Spleen (tissue), 11 donors: ENCODE results near the gene KRTAP17-1. TPM values are rescaled to one million over a fixed set of nuclear protein-coding genes. Genes with fewer than 3 reads are reported as not detected.

Source experiments
- DNase-seq: peaks from one replicate; pipeline ENCODE4 v3.0.0-alpha.2; 2020
- H3K27ac ChIP-seq, 8 donors: fragments of 200-600 bp; sonication (generic) in 7 of 8; 1 replicate in 4 of 8; 2 replicates in 4 of 8; pipeline versions ENCODE4 v1.5.0 to v1.8.0; 2016 to 2021; ENCODE audit warnings: inconsistent platforms in 4 of 8, mild to moderate bottlenecking in 4 of 8, moderate library complexity in 1 of 8
- H3K27me3 ChIP-seq, 7 donors: fragments of 200-600 bp; sonication (generic) in 6 of 7; replicated peaks in 1 of 7; 1 replicate in 4 of 7; 2 replicates in 3 of 7; pipeline versions ENCODE4 v1.5.0 to v1.8.0; 2016 to 2021; ENCODE audit warnings: inconsistent platforms in 3 of 7, mild to moderate bottlenecking in 1 of 7
- H3K36me3 ChIP-seq, 6 donors: fragments of 200-600 bp; sonication (generic) in 5 of 6; 1 replicate in 4 of 6; 2 replicates in 2 of 6; pipeline versions ENCODE4 v1.5.0 to v1.8.0; 2016 to 2021; ENCODE audit warnings: inconsistent platforms in 2 of 6
- H3K4me1 ChIP-seq, 6 donors: fragments of 200-600 bp; sonication (generic) in 5 of 6; 1 replicate in 3 of 6; 2 replicates in 3 of 6; pipeline versions ENCODE4 v1.5.0 to v1.8.0; 2016 to 2021; ENCODE audit warnings: inconsistent platforms in 3 of 6
- H3K4me3 ChIP-seq, 8 donors: fragments of 200-600 bp; sonication (generic) in 7 of 8; 1 replicate in 4 of 8; 2 replicates in 4 of 8; pipeline versions ENCODE4 v1.5.0 to v1.8.0; 2016 to 2021; ENCODE audit warnings: inconsistent platforms in 4 of 8, mild to moderate bottlenecking in 4 of 8, moderate library complexity in 2 of 8
- H3K9me3 ChIP-seq, 8 donors: fragments of 200-600 bp; sonication (generic) in 7 of 8; 1 replicate in 4 of 8; 2 replicates in 4 of 8; pipeline versions ENCODE4 v1.5.0 to v1.8.0; 2016 to 2021; ENCODE audit warnings: inconsistent platforms in 4 of 8
- CTCF ChIP-seq, 11 experiments: fragments of 200-600 bp in 7 of 11; fragments of 450-650 bp in 4 of 11; sonication (generic) in 4 of 11; IDR thresholded peaks in 8 of 11; conservative IDR thresholded peaks in 3 of 11; 1 replicate in 7 of 11; 2 replicates in 4 of 11; pipeline versions ENCODE4 v1.4.0 to v1.8.0; 2016 to 2021; ENCODE audit warnings: antibody characterized with exemption in 11 of 11, inconsistent platforms in 4 of 11, mild to moderate bottlenecking in 1 of 11
- POLR2A ChIP-seq, 3 donors: fragments of 450-650 bp; IDR thresholded peaks; one replicate each; pipeline ENCODE4 v1.5.1; 2017; ENCODE audit warnings: antibody characterized with exemption in 3 of 3, mild to moderate bottlenecking in 1 of 3
- POLR2AphosphoS5 ChIP-seq, 3 donors: sonication (generic); formaldehyde crosslinking; IDR thresholded peaks; one replicate each; pipeline ENCODE4 v1.5.1; 2017; ENCODE audit warnings: antibody characterized with exemption in 3 of 3
- WGBS, 5 donors: extraction: QIAGEN DNeasy Blood & Tissue Kit in 3 of 5; methylation state at CpG; one replicate each; pipeline versions ENCODE4 v1.1.5 to v1.1.7; 2013 to 2018; 5-methylcytosine and 5-hydroxymethylcytosine counted together
- intact Hi-C: fragments of 100-400 bp; cut with DNase I; formaldehyde crosslinking; loops from one replicate; pipeline ENCODE4 v1.15.0; 2023; ENCODE audit warnings: low total_unique reads
- polyA plus RNA-seq, 3 donors: library from polyadenylated mRNA; stranded (reverse); fragments of 200-250 nt; gene quantifications; one replicate each; pipeline ENCODE4 v1.2.1, GENCODE V29; 2013
- small RNA-seq, 4 donors: library from RNA; depleted of rRNA; stranded (forward); fragments of <200 nt; gene quantifications; one replicate each; pipeline ENCODE3, GENCODE V24; 2016
- total RNA-seq, 7 donors: library from RNA; depleted of rRNA in 3 of 7; stranded (reverse); fragments of >200 nt in 3 of 7; fragmentation: NEBNext Ultra II Directional in 4 of 7; extraction: Animal tissue kit (Norgen Biotek cat#: 25700) in 4 of 7; gene quantifications; one replicate each; pipeline versions ENCODE4 v1.1.0 to v1.2.1, GENCODE V29; 2016 to 2021
- donor health status: healthy with polysubstance abuse.
- donor health status: DM: no; HTN: no; CAD: no; lungs with moderate emphysema.
- donor health status: DM: no; HTN: no; CAD: no.
- donor health status: Bipolar disorder and iron deficiency.
- donor health status: healthy.
- donor health status: DM: no; HTN: no; CAD: no.
- donor health status: DM: yes; HTN: yes; CAD: no.

Gene KRTAP17-1
- total and polyA plus RNA-seq, 10 donors: not detected

- no peak within 1 kb of the TSS for H3K27ac ChIP-seq
- 21 to 59% (median 33%) methylated on average over 2 of the region's 2 CpGs for whole genome bisulfite sequencing, 5 donors
- no peak for DNase-seq
- H3K4me1 ChIP-seq: no peaks in the 10 kb centered on the region
- H3K36me3 ChIP-seq: no peaks in the 10 kb centered on the region
- peaks cover 0 to 4% (median 0%) of the 10 kb centered on the region in 7 donors for H3K27me3 ChIP-seq
- no peaks in the 10 kb centered on the region for H3K9me3 ChIP-seq
- no peak within 1 kb of the TSS for H3K4me3 ChIP-seq
- no peak for TF ChIP-seq CTCF (IDR thresholded peaks at IDR 0.05 in 8 of 11, conservative IDR thresholded peaks at IDR 0.05 in 3 of 11)
- TF ChIP-seq POLR2A (IDR thresholded peaks at IDR 0.05): no peak
- TF ChIP-seq POLR2AphosphoS5 (IDR thresholded peaks at IDR 0.05): no peak
- intact Hi-C loops: no loop called here
These were observed 50.4 kb downstream of the KRTAP17-1 start, which contains the start of gene KRTAP9-6 for GRCh38 chr17:41265078-41265477. TSS of gene KRTAP9-6 (plus strand) at chr17:41265378. CDS start at chr17:41265378, 0 bp downstream.

Small RNA genes lying within 50 kb of the gene (small RNA-seq; reads per million reads assigned to genes)
- gene KRTAP9-10P: 0 reads per million in 4 donors

Other genes starting within 250 kb of the KRTAP17-1 start
Only the 30 nearest of the 35 such genes appear.
- gene KRTAP4-9, start 210.3 kb downstream of the KRTAP17-1 start, total RNA-seq: not detected
- not detected for gene KRTAP4-9, start 210.3 kb downstream of the KRTAP17-1 start, polyA plus RNA-seq
- gene KRTAP4-11, start 197.3 kb downstream of the KRTAP17-1 start, total RNA-seq: not detected
- not detected for gene KRTAP4-11, start 197.3 kb downstream of the KRTAP17-1 start, polyA plus RNA-seq
- not detected for gene KRTAP4-12, start 191.5 kb downstream of the KRTAP17-1 start, total RNA-seq
- gene KRTAP4-12, start 191.5 kb downstream of the KRTAP17-1 start, polyA plus RNA-seq: not detected
- gene KRTAP4-6, start 175.2 kb downstream of the KRTAP17-1 start, total RNA-seq: not detected
- gene KRTAP4-6, start 175.2 kb downstream of the KRTAP17-1 start, polyA plus RNA-seq: not detected
- gene KRTAP4-5, start 165.9 kb downstream of the KRTAP17-1 start, total RNA-seq: not detected
- not detected for gene KRTAP4-5, start 165.9 kb downstream of the KRTAP17-1 start, polyA plus RNA-seq
- not detected for gene KRTAP4-4, start 155.0 kb downstream of the KRTAP17-1 start, total RNA-seq
- gene KRTAP4-4, start 155.0 kb downstream of the KRTAP17-1 start, polyA plus RNA-seq: not detected
- not detected for gene KRTAP4-3, start 147.5 kb downstream of the KRTAP17-1 start, total RNA-seq
- gene KRTAP4-3, start 147.5 kb downstream of the KRTAP17-1 start, polyA plus RNA-seq: not detected
- gene KRTAP4-2, start 137.5 kb downstream of the KRTAP17-1 start, total RNA-seq: not detected
- not detected for gene KRTAP4-2, start 137.5 kb downstream of the KRTAP17-1 start, polyA plus RNA-seq
- gene KRTAP4-1, start 130.8 kb downstream of the KRTAP17-1 start, total RNA-seq: not detected
- not detected for gene KRTAP4-1, start 130.8 kb downstream of the KRTAP17-1 start, polyA plus RNA-seq
- not detected for gene KRTAP9-1, start 125.8 kb downstream of the KRTAP17-1 start, total RNA-seq
- gene KRTAP9-1, start 125.8 kb downstream of the KRTAP17-1 start, polyA plus RNA-seq: not detected
- not detected for gene KRTAP9-2, start 89.1 kb downstream of the KRTAP17-1 start, total RNA-seq
- gene KRTAP9-2, start 89.1 kb downstream of the KRTAP17-1 start, polyA plus RNA-seq: not detected
- gene KRTAP9-3, start 83.3 kb downstream of the KRTAP17-1 start, total RNA-seq: not detected
- not detected for gene KRTAP9-3, start 83.3 kb downstream of the KRTAP17-1 start, polyA plus RNA-seq
- not detected for gene KRTAP9-8, start 77.7 kb downstream of the KRTAP17-1 start, total RNA-seq
- gene KRTAP9-8, start 77.7 kb downstream of the KRTAP17-1 start, polyA plus RNA-seq: not detected
- not detected for gene KRTAP9-4, start 66.0 kb downstream of the KRTAP17-1 start, total RNA-seq
- not detected for gene KRTAP9-4, start 66.0 kb downstream of the KRTAP17-1 start, polyA plus RNA-seq
- not detected for gene KRTAP9-9, start 60.3 kb downstream of the KRTAP17-1 start, total RNA-seq
- gene KRTAP9-9, start 60.3 kb downstream of the KRTAP17-1 start, polyA plus RNA-seq: not detected
- not detected for gene KRTAP9-6, start 50.3 kb downstream of the KRTAP17-1 start, total RNA-seq
- not detected for gene KRTAP9-6, start 50.3 kb downstream of the KRTAP17-1 start, polyA plus RNA-seq
- gene KRTAP9-7, start 40.0 kb downstream of the KRTAP17-1 start, total RNA-seq: not detected
- gene KRTAP9-7, start 40.0 kb downstream of the KRTAP17-1 start, polyA plus RNA-seq: not detected
- gene KRTAP29-1, start 12.9 kb downstream of the KRTAP17-1 start, total RNA-seq: not detected
- not detected for gene KRTAP29-1, start 12.9 kb downstream of the KRTAP17-1 start, polyA plus RNA-seq
- gene KRTAP16-1, start 6.4 kb downstream of the KRTAP17-1 start, total RNA-seq: not detected
- not detected for gene KRTAP16-1, start 6.4 kb downstream of the KRTAP17-1 start, polyA plus RNA-seq
- not detected for gene KRT33A, start 35.1 kb upstream of the KRTAP17-1 start, total RNA-seq
- not detected for gene KRT33A, start 35.1 kb upstream of the KRTAP17-1 start, polyA plus RNA-seq
- not detected for gene KRT33B, start 54.1 kb upstream of the KRTAP17-1 start, total RNA-seq
- gene KRT33B, start 54.1 kb upstream of the KRTAP17-1 start, polyA plus RNA-seq: not detected
- gene KRT34, start 66.6 kb upstream of the KRTAP17-1 start, total RNA-seq: not detected
- not detected for gene KRT34, start 66.6 kb upstream of the KRTAP17-1 start, polyA plus RNA-seq
- gene KRT31, start 81.9 kb upstream of the KRTAP17-1 start, total RNA-seq: not detected
- gene KRT31, start 81.9 kb upstream of the KRTAP17-1 start, polyA plus RNA-seq: not detected
- not detected for gene KRT37, start 108.9 kb upstream of the KRTAP17-1 start, total RNA-seq
- not detected for gene KRT37, start 108.9 kb upstream of the KRTAP17-1 start, polyA plus RNA-seq
- under 1 TPM in 2 of 7 donors, not detected in 5; 0.26 to 0.39 TPM for gene KRT38, start 125.3 kb upstream of the KRTAP17-1 start, total RNA-seq
- gene KRT38, start 125.3 kb upstream of the KRTAP17-1 start, polyA plus RNA-seq: not detected
- not detected for gene KRT32, start 151.7 kb upstream of the KRTAP17-1 start, total RNA-seq
- gene KRT32, start 151.7 kb upstream of the KRTAP17-1 start, polyA plus RNA-seq: not detected
- gene KRT35, start 165.4 kb upstream of the KRTAP17-1 start, total RNA-seq: under 1 TPM in 1 of 7 donors, not detected in 6; 0.19 TPM
- gene KRT35, start 165.4 kb upstream of the KRTAP17-1 start, polyA plus RNA-seq: under 1 TPM in 1 of 3 donors, not detected in 2; 0.19 TPM
- gene KRT36, start 174.2 kb upstream of the KRTAP17-1 start, total RNA-seq: 1 to 10 TPM in 2 of 7 donors, under 1 TPM in 4, not detected in 1; 0.27 to 2.7 (median 0.44) TPM
- under 1 TPM; 0.20 to 0.51 (median 0.22) TPM for gene KRT36, start 174.2 kb upstream of the KRTAP17-1 start, polyA plus RNA-seq
- not detected for gene KRT13, start 189.9 kb upstream of the KRTAP17-1 start, total RNA-seq
- gene KRT13, start 189.9 kb upstream of the KRTAP17-1 start, polyA plus RNA-seq: 10 to 100 TPM in 1 of 3 donors, 1 to 10 TPM in 2; 1.6 to 26.4 (median 3.8) TPM
- gene KRT15, start 203.2 kb upstream of the KRTAP17-1 start, total RNA-seq: not detected
- 1 to 10 TPM in 1 of 3 donors, under 1 TPM in 2; 0.07 to 1.3 (median 0.11) TPM for gene KRT15, start 203.2 kb upstream of the KRTAP17-1 start, polyA plus RNA-seq